HEK293 (cell line): ENCODE measurements around the gene PLEKHG4.

Experiments
- AEBP2 ChIP-seq: fragments of 450-650 bp; formaldehyde crosslinking; IDR thresholded peaks from 2 replicates; pipeline ENCODE4 v1.5.1; 2016; ENCODE audit warnings: missing biosample characterization, missing genetic modification characterization, borderline replicate concordance
- CTCF ChIP-seq: fragments of 450-650 bp; formaldehyde crosslinking; IDR thresholded peaks from 2 replicates; pipeline ENCODE4 v1.5.1; 2016; ENCODE audit warnings: missing biosample characterization, missing genetic modification characterization
- GLIS2 ChIP-seq: fragments of 450-650 bp; formaldehyde crosslinking; IDR thresholded peaks from 2 replicates; pipeline ENCODE4 v1.5.1; 2016; ENCODE audit warnings: missing biosample characterization, missing genetic modification characterization
- HOXD13 ChIP-seq: sonication (generic); formaldehyde crosslinking; IDR thresholded peaks from 2 replicates; pipeline ENCODE4 v1.8.0; 2022; ENCODE audit warnings: missing genetic modification reagents, borderline replicate concordance
- INSM2 ChIP-seq: fragments of 450-650 bp; formaldehyde crosslinking; IDR thresholded peaks from 2 replicates; pipeline ENCODE4 v1.5.1; 2016; ENCODE audit warnings: missing biosample characterization, missing genetic modification characterization
- SALL2 ChIP-seq: fragments of 450-650 bp; formaldehyde crosslinking; IDR thresholded peaks from 2 replicates; pipeline ENCODE4 v1.5.0; 2017; ENCODE audit warnings: missing biosample characterization, mild to moderate bottlenecking, missing genetic modification characterization, borderline replicate concordance
- SP2 ChIP-seq: fragments of 450-650 bp; formaldehyde crosslinking; IDR thresholded peaks from 2 replicates; pipeline ENCODE4 v1.5.1; 2016; ENCODE audit warnings: missing biosample characterization, missing genetic modification characterization
- TCF7L2 ChIP-seq: IDR thresholded peaks from 2 replicates; pipeline ENCODE4 v1.6.1; 2011; ENCODE audit warnings: low read depth, mild to moderate bottlenecking, inconsistent platforms, low read length, moderate library complexity, borderline replicate concordance
- ZBTB1 ChIP-seq: fragments of 450-650 bp; formaldehyde crosslinking; IDR thresholded peaks from 2 replicates; pipeline ENCODE4 v1.5.1; 2016; ENCODE audit warnings: missing biosample characterization, missing genetic modification characterization
- ZBTB20 ChIP-seq: fragments of 450-650 bp; formaldehyde crosslinking; IDR thresholded peaks from 2 replicates; pipeline ENCODE4 v1.5.1; 2016; ENCODE audit warnings: missing biosample characterization, missing genetic modification characterization
- ZFHX2 ChIP-seq: fragments of 450-650 bp; formaldehyde crosslinking; conservative IDR thresholded peaks from 2 replicates; pipeline ENCODE4 v1.5.1; 2016; ENCODE audit warnings: missing biosample characterization, missing genetic modification characterization
- ZNF121 ChIP-seq: fragments of 450-650 bp; formaldehyde crosslinking; IDR thresholded peaks from 2 replicates; pipeline ENCODE4 v1.5.1; 2016; ENCODE audit warnings: missing biosample characterization, missing genetic modification characterization
- ZNF146 ChIP-seq: fragments of 450-650 bp; formaldehyde crosslinking; IDR thresholded peaks from 2 replicates; pipeline ENCODE4 v1.5.1; 2016; ENCODE audit warnings: missing biosample characterization, missing genetic modification characterization
- ZNF169 ChIP-seq: fragments of 450-650 bp; formaldehyde crosslinking; IDR thresholded peaks from 2 replicates; pipeline ENCODE4 v1.5.1; 2016; ENCODE audit warnings: missing biosample characterization, missing genetic modification characterization
- ZNF266 ChIP-seq: fragments of 450-650 bp; formaldehyde crosslinking; IDR thresholded peaks from 2 replicates; pipeline ENCODE4 v1.5.1; 2016; ENCODE audit warnings: missing biosample characterization, missing genetic modification characterization, low read depth
- ZNF48 ChIP-seq: fragments of 450-650 bp; formaldehyde crosslinking; IDR thresholded peaks from 2 replicates; pipeline ENCODE4 v1.5.1; 2016; ENCODE audit warnings: missing biosample characterization, missing genetic modification characterization
- ZNF501 ChIP-seq: fragments of 450-650 bp; formaldehyde crosslinking; IDR thresholded peaks from 2 replicates; pipeline ENCODE4 v1.5.1; 2016; ENCODE audit warnings: missing biosample characterization, missing genetic modification characterization
- ZNF514 ChIP-seq: fragments of 450-650 bp; formaldehyde crosslinking; IDR thresholded peaks from 2 replicates; pipeline ENCODE4 v1.5.1; 2016; ENCODE audit warnings: missing biosample characterization, missing genetic modification characterization
- ZNF521 ChIP-seq: fragments of 450-650 bp; formaldehyde crosslinking; IDR thresholded peaks from 2 replicates; pipeline ENCODE4 v1.5.1; 2017; ENCODE audit warnings: missing biosample characterization, mild to moderate bottlenecking, missing genetic modification characterization
- ZNF544 ChIP-seq: fragments of 450-650 bp; formaldehyde crosslinking; IDR thresholded peaks from 2 replicates; pipeline ENCODE4 v1.5.0; 2017; ENCODE audit warnings: missing biosample characterization, missing genetic modification characterization
- ZNF555 ChIP-seq: fragments of 450-650 bp; formaldehyde crosslinking; conservative IDR thresholded peaks from 2 replicates; pipeline ENCODE4 v1.5.1; 2017; ENCODE audit warnings: missing biosample characterization, mild to moderate bottlenecking, missing genetic modification characterization, inconsistent platforms
- ZNF571 ChIP-seq: fragments of 450-650 bp; formaldehyde crosslinking; IDR thresholded peaks from 2 replicates; pipeline ENCODE4 v1.5.0; 2017; ENCODE audit warnings: missing biosample characterization, missing genetic modification characterization
- ZNF580 ChIP-seq: fragments of 450-650 bp; formaldehyde crosslinking; IDR thresholded peaks from 2 replicates; pipeline ENCODE4 v1.5.1; 2016; ENCODE audit warnings: missing biosample characterization, missing genetic modification characterization
- ZNF585B ChIP-seq: fragments of 450-650 bp; formaldehyde crosslinking; IDR thresholded peaks from 2 replicates; pipeline ENCODE4 v1.5.1; 2016; ENCODE audit warnings: missing biosample characterization, missing genetic modification characterization
- ZNF610 ChIP-seq: fragments of 450-650 bp; formaldehyde crosslinking; IDR thresholded peaks from 2 replicates; pipeline ENCODE4 v1.5.1; 2016; ENCODE audit warnings: missing biosample characterization, missing genetic modification characterization, borderline replicate concordance
- ZNF660 ChIP-seq: fragments of 450-650 bp; IDR thresholded peaks from 2 replicates; pipeline ENCODE4 v1.5.1; 2018; ENCODE audit warnings: missing biosample characterization, mild to moderate bottlenecking, missing genetic modification characterization
- ZNF664 ChIP-seq: fragments of 450-650 bp; formaldehyde crosslinking; IDR thresholded peaks from 2 replicates; pipeline ENCODE4 v1.5.1; 2016; ENCODE audit warnings: missing biosample characterization, missing genetic modification characterization
- ZNF670 ChIP-seq: fragments of 450-650 bp; formaldehyde crosslinking; IDR thresholded peaks from 2 replicates; pipeline ENCODE4 v1.5.1; 2016; ENCODE audit warnings: missing biosample characterization, missing genetic modification characterization, low read depth
- ZNF776 ChIP-seq: fragments of 450-650 bp; formaldehyde crosslinking; IDR thresholded peaks from 2 replicates; pipeline ENCODE4 v1.5.0; 2017; ENCODE audit warnings: missing biosample characterization, missing genetic modification characterization, borderline replicate concordance
- ZNF777 ChIP-seq: fragments of 450-650 bp; formaldehyde crosslinking; IDR thresholded peaks from 2 replicates; pipeline ENCODE4 v1.5.1; 2017; ENCODE audit warnings: missing biosample characterization, missing genetic modification characterization, borderline replicate concordance
- ZNF830 ChIP-seq: fragments of 450-650 bp; IDR thresholded peaks from 2 replicates; pipeline ENCODE4 v1.5.0; 2018; ENCODE audit warnings: missing biosample characterization, missing genetic modification characterization, low read depth, mild to moderate bottlenecking, moderate library complexity
- ZSCAN16 ChIP-seq: fragments of 450-650 bp; formaldehyde crosslinking; IDR thresholded peaks from 2 replicates; pipeline ENCODE4 v1.5.1; 2016; ENCODE audit warnings: missing biosample characterization, missing genetic modification characterization
- ZSCAN18 ChIP-seq: fragments of 450-650 bp; formaldehyde crosslinking; IDR thresholded peaks from 2 replicates; pipeline ENCODE4 v1.5.1; 2016; ENCODE audit warnings: missing biosample characterization, missing genetic modification characterization
- ZSCAN5A ChIP-seq: fragments of 450-650 bp; formaldehyde crosslinking; IDR thresholded peaks from 2 replicates; pipeline ENCODE4 v1.5.1; 2016; ENCODE audit warnings: missing biosample characterization, missing genetic modification characterization

Gene PLEKHG4

GRCh38 chr16:67248401-67249177, 30.7 kb upstream of the PLEKHG4 start, which contains the start of gene SLC9A5 (continued):
- 0 out of 2 replicates have a peak, but pooled peaks have one; percentile 25 for TF ChIP-seq SP2 (tag by site-specific recombination)
- no peak for TF ChIP-seq ZNF146 (tag by site-specific recombination)
- no peak for TF ChIP-seq ZNF121 (tag by site-specific recombination)
- no peak for TF ChIP-seq ZNF266
- peak; percentile 63 for TF ChIP-seq ZFHX2 (tag by site-specific recombination)
- TF ChIP-seq ZNF610 (tag by site-specific recombination): peak; percentile 83; the same call in 1 of the 2 replicates
- TF ChIP-seq ZNF514: no peak
- no peak for TF ChIP-seq ZNF521 (tag by site-specific recombination)
- TF ChIP-seq ZNF670: no peak
- TF ChIP-seq ZNF169 (tag by site-specific recombination): no peak
- peak; percentile 98 for TF ChIP-seq GLIS2 (tag by site-specific recombination)
- TF ChIP-seq ZSCAN5A (tag by site-specific recombination): no peak
- no peak for TF ChIP-seq ZNF776
- TF ChIP-seq ZNF660 (tag by site-specific recombination): no peak
- TF ChIP-seq ZNF571: no peak
- no peak for TF ChIP-seq ZNF48 (tag by site-specific recombination)
- TF ChIP-seq ZNF580 (tag by site-specific recombination): no peak
- TF ChIP-seq ZBTB1: no peak
- no peak for TF ChIP-seq ZNF544 (tag by site-specific recombination)
- no peak for TF ChIP-seq SALL2 (tag by site-specific recombination)
- no peak for TF ChIP-seq TCF7L2
- no peak for TF ChIP-seq ZNF585B (tag by site-specific recombination)
- no peak for TF ChIP-seq AEBP2 (tag by site-specific recombination)
- TF ChIP-seq ZNF777 (tag by site-specific recombination): no peak
- no peak for TF ChIP-seq INSM2 (tag by site-specific recombination)
- TF ChIP-seq HOXD13 (CRISPR knock-in tag): no peak
- TF ChIP-seq ZNF501 (tag by site-specific recombination): no peak
- peak; percentile 53 for TF ChIP-seq CTCF (tag by site-specific recombination)
- TF ChIP-seq ZNF664 (tag by site-specific recombination): no peak
- TF ChIP-seq ZSCAN16: no peak
- no peak for TF ChIP-seq ZNF830 (tag by site-specific recombination)
- no peak for TF ChIP-seq ZSCAN18 (tag by site-specific recombination)
- TF ChIP-seq ZNF555 (tag by site-specific recombination): no peak
- no peak for TF ChIP-seq ZBTB20 (tag by site-specific recombination)
